Suprapubic skin (tissue), 3 donors: ENCODE results near the gene USP17L11.
"Not testable (repeated sequence)": the region's sequence is repeated elsewhere in the genome, so short reads cannot be mapped to it uniquely, and the experiment has no call there.

ENCODE experiments used
- POLR2AphosphoS5 ChIP-seq, 3 donors: sonication (generic); formaldehyde crosslinking; IDR thresholded peaks; one replicate each; pipeline ENCODE4 v1.6.1; 2017; ENCODE audit warnings: antibody characterized with exemption in 3 of 3
- TF ChIP-seq, protein P1 (sequence below), 2 donors: fragments of 200-600 bp in 1 of 2; fragments of 450-650 bp in 1 of 2; sonication (generic) in 1 of 2; IDR thresholded peaks; one replicate each; pipeline ENCODE4 v1.5.1; 2016 to 2019; ENCODE audit warnings: antibody characterized with exemption in 2 of 2, mild to moderate bottlenecking in 1 of 2, moderate library complexity in 1 of 2

DNA sequence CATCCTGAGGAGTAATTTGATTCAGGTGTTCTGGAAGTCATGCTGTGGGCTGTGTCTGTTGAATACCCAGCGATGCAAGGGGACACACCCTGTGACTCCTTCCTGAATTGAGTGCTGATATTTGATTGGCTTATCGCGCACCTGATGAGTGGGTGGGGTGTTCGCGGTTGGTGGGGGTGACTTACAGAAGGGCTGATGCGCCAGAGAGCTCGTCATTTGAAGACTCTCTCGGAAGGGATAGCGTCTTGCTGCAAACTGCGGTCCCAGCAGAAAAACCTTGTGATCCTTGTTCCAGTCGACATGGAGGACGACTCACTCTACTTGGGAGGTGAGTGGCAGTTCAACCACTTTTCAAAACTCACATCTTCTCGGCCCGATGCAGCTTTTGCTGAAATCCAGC, at the start of gene USP17L11:
- TF ChIP-seq, protein P1, sequence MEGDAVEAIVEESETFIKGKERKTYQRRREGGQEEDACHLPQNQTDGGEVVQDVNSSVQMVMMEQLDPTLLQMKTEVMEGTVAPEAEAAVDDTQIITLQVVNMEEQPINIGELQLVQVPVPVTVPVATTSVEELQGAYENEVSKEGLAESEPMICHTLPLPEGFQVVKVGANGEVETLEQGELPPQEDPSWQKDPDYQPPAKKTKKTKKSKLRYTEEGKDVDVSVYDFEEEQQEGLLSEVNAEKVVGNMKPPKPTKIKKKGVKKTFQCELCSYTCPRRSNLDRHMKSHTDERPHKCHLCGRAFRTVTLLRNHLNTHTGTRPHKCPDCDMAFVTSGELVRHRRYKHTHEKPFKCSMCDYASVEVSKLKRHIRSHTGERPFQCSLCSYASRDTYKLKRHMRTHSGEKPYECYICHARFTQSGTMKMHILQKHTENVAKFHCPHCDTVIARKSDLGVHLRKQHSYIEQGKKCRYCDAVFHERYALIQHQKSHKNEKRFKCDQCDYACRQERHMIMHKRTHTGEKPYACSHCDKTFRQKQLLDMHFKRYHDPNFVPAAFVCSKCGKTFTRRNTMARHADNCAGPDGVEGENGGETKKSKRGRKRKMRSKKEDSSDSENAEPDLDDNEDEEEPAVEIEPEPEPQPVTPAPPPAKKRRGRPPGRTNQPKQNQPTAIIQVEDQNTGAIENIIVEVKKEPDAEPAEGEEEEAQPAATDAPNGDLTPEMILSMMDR (IDR thresholded peaks at IDR 0.05): not testable (repeated sequence)
- TF ChIP-seq POLR2AphosphoS5 (IDR thresholded peaks at IDR 0.05): not testable (repeated sequence)
